GM10266 (cell line): ENCODE data around the gene GAGE12J.
"Not testable (repeated sequence)": the region's sequence is repeated elsewhere in the genome, so short reads cannot be mapped to it uniquely, and the experiment has no call there.

Experiments
- DNase-seq: peaks from one replicate; pipeline ENCODE4 v3.0.0; 2012; ENCODE audit errors: extremely low spot score
- TF ChIP-seq, protein P1 (sequence below): IDR thresholded peaks from 2 replicates; pipeline ENCODE4 v1.5.1; 2012; ENCODE audit warnings: mild to moderate bottlenecking, low read depth; ENCODE audit not compliant: control insufficient read depth, insufficient read depth; ENCODE audit errors: missing control alignments

The GAGE12J gene

GRCh38 chrX:49321737-49322136 is at the start of gene GAGE12J:
GAGE12J (plus strand) TSS chrX:49322037; CDS start chrX:49323194, 1,157 bp downstream.
- DNase-seq: not testable (repeated sequence)

GRCh38 chrX:49272421-49272820 is 49.4 kb upstream of the GAGE12J start:
- TF ChIP-seq, protein P1, sequence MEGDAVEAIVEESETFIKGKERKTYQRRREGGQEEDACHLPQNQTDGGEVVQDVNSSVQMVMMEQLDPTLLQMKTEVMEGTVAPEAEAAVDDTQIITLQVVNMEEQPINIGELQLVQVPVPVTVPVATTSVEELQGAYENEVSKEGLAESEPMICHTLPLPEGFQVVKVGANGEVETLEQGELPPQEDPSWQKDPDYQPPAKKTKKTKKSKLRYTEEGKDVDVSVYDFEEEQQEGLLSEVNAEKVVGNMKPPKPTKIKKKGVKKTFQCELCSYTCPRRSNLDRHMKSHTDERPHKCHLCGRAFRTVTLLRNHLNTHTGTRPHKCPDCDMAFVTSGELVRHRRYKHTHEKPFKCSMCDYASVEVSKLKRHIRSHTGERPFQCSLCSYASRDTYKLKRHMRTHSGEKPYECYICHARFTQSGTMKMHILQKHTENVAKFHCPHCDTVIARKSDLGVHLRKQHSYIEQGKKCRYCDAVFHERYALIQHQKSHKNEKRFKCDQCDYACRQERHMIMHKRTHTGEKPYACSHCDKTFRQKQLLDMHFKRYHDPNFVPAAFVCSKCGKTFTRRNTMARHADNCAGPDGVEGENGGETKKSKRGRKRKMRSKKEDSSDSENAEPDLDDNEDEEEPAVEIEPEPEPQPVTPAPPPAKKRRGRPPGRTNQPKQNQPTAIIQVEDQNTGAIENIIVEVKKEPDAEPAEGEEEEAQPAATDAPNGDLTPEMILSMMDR: no peak
- DNase-seq: no peak

DNA sequence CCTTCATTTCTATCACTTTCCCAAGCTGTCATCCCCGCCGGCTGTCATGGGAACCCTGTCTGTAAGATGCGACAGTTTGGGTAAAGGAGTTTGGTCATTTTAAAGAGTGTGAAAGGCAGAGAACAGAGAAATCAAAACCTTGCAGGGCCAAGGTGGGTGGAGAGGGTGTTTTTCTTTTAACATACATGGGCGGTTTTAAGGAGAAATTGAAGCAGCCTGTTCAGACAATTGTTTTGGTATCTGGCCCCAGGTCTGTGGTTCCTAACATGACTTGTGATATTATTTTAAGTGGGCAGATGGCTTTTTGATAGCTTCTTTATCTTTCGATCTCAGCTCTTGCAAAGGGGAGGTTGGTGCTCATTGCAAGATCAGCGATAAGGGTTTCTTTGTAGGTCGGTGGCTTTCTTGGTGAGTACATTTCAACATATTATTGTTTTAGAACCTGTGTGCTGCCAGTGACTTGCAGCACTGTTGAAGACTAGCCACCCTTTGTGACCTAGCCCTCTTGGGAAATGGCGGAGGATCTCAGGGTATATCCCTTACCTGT is 48.6 kb upstream of the GAGE12J start:
- no peak for DNase-seq
- TF ChIP-seq, protein P1: no peak

DNA sequence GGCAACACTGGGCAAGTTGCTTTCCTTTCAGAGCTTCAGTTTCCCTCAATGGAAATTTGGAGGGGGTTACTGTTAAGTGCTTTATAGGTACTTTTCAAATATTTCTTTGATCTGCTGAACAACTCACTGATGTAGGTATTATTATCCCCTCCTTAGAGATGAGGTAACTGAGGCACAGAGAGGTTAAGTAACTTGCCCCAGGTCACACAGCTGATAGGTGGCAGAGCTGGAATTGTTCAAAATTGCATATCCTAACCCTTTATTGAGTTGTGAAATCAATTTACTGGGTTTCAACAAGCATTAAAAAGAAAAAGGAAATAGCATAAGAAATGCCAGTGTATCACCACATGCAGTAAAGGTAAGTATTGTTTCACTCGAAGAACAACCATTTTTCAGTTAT is 45.6 kb upstream of the GAGE12J start:
- TF ChIP-seq, protein P1: no peak
- DNase-seq: no peak

DNA sequence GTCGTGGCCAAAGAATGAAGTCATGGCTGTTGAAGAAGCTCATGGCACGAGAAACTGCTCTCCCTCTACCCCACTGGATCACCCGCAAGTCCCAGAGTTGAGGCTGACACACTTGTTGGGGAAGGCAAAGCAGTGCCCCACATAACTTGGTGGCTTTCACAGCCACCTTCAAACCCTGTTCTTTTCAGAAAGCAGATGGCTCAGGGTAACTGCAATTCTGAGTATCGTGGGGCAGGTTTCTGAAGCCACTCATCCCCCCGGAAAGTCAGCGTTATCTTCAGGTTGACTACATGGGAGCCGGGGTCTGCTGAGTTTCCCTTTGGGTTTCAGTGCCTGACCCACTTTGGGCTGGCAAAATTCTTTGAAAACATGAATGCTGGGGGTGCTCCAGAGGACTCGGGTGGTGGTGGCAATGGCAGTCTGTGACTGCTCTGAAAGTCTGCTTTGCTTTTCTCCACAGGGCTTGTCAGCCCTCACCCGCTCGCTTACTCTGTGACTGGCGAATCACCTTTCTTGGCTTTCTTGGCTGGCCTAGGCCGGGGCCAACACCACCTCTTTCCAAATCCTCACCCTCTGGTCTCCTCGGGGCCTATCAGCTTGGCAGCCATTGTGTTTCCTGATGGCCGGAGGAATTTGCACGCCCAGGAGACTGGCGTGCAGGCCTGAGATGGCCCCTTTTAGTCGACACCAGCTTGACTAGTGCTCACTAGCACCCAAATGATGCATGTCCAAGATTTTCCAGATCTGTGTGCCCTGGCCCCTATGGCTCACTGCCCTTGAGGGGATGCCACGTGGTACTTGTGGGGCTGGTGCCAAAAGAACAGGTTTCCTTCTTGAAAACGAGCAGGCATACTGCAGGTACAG is 44.9 kb upstream of the GAGE12J start:
- TF ChIP-seq, protein P1: no peak
- DNase-seq: no peak

DNA sequence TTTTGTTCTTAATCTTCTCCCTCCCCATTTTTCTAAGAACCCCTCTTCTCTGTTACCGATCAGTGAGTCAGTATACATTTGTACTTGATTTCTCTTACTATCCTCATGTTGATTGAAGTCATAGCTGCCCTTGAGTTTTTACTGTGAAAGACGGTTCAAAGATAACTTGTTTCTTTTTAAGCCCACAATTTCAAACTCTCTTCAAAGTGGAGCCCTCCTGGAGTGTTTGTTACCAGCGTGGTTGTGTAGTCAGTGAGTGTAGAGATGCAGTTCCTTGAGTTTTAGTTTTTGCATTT is 44.4 kb upstream of the GAGE12J start:
- TF ChIP-seq, protein P1: no peak

GRCh38 chrX:49278081-49278480 is 43.8 kb upstream of the GAGE12J start:
- DNase-seq: no peak
- TF ChIP-seq, protein P1: no peak

More for the DNA sequence above, 44.4 kb upstream of the GAGE12J start:
- no peak for DNase-seq

GRCh38 chrX:49282647-49283011 is 39.2 kb upstream of the GAGE12J start:
- TF ChIP-seq, protein P1: no peak
- DNase-seq: no peak
